ENCODE measurements around the gene DUSP6.

DUSP6 gene

DNA sequence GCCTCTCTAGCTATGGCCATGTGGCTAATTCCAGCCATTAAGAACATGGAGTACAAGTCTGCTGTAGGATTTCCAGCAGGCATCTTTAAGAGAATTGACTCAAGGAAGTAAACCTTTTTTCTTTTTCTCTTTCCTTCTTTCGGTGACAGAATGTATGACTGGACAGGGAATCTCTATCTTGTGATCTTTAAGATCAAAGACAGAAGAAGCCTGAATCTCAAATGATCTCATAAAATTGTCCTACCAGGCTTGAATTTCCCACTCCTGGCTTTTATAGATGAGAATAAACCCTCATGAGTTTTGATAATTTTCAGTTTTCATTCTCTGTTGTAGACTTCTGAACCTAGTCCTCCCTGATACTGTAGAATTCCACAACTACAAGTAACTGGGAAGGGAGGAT is 11.4 kb downstream of the DUSP6 start:
- TF ChIP-seq YY1 (IDR thresholded peaks at IDR 0.05; ENCODE audit: low read depth) = no peak
- no peak for TF ChIP-seq TCF12 (IDR thresholded peaks at IDR 0.05; ENCODE audit: low read depth)
- no peak for TF ChIP-seq NFIC (IDR thresholded peaks at IDR 0.05)
- no peak for TF ChIP-seq ZBTB7A (IDR thresholded peaks at IDR 0.05; ENCODE audit: low read depth)
- no peak for TF ChIP-seq RAD21 (IDR thresholded peaks at IDR 0.05; ENCODE audit: low read depth)
- TF ChIP-seq, protein P1, sequence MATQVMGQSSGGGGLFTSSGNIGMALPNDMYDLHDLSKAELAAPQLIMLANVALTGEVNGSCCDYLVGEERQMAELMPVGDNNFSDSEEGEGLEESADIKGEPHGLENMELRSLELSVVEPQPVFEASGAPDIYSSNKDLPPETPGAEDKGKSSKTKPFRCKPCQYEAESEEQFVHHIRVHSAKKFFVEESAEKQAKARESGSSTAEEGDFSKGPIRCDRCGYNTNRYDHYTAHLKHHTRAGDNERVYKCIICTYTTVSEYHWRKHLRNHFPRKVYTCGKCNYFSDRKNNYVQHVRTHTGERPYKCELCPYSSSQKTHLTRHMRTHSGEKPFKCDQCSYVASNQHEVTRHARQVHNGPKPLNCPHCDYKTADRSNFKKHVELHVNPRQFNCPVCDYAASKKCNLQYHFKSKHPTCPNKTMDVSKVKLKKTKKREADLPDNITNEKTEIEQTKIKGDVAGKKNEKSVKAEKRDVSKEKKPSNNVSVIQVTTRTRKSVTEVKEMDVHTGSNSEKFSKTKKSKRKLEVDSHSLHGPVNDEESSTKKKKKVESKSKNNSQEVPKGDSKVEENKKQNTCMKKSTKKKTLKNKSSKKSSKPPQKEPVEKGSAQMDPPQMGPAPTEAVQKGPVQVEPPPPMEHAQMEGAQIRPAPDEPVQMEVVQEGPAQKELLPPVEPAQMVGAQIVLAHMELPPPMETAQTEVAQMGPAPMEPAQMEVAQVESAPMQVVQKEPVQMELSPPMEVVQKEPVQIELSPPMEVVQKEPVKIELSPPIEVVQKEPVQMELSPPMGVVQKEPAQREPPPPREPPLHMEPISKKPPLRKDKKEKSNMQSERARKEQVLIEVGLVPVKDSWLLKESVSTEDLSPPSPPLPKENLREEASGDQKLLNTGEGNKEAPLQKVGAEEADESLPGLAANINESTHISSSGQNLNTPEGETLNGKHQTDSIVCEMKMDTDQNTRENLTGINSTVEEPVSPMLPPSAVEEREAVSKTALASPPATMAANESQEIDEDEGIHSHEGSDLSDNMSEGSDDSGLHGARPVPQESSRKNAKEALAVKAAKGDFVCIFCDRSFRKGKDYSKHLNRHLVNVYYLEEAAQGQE (IDR thresholded peaks at IDR 0.05; ENCODE audit: low read depth) = no peak
- TF ChIP-seq, protein P2, sequence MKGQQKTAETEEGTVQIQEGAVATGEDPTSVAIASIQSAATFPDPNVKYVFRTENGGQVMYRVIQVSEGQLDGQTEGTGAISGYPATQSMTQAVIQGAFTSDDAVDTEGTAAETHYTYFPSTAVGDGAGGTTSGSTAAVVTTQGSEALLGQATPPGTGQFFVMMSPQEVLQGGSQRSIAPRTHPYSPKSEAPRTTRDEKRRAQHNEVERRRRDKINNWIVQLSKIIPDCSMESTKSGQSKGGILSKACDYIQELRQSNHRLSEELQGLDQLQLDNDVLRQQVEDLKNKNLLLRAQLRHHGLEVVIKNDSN (IDR thresholded peaks at IDR 0.05) = no peak
- no peak for TF ChIP-seq EGR1 (IDR thresholded peaks at IDR 0.05)
- TF ChIP-seq CREB1 (IDR thresholded peaks at IDR 0.05; ENCODE audit: low read depth) = no peak
- TF ChIP-seq CEBPB (IDR thresholded peaks at IDR 0.05) = no peak
- TF ChIP-seq, protein P3, sequence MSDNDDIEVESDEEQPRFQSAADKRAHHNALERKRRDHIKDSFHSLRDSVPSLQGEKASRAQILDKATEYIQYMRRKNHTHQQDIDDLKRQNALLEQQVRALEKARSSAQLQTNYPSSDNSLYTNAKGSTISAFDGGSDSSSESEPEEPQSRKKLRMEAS (IDR thresholded peaks at IDR 0.05) = no peak
- TF ChIP-seq EP300 (IDR thresholded peaks at IDR 0.05; ENCODE audit: borderline replicate concordance) = no peak
- TF ChIP-seq TAF1 (IDR thresholded peaks at IDR 0.05; ENCODE audit: low read depth) = no peak

DNA sequence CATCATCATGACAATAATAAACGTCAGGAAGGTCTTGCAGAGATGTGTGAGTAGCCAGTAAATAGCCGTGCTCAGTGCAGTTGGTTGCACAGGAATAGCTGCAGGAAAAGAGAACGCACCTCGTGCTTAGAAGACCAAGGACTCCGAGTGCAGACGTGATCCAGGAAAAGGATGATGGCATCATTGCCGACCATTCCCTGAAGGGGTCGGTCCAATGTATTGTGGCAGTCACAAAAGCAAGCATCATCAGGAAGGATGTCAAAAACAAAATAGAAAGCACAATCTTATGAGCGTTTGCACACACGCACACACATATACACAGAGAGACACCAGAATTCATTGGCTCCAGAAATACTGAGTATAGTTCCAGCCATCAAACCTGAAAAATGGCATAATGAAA is 12.8 kb downstream of the DUSP6 start:
- TF ChIP-seq EP300 (IDR thresholded peaks at IDR 0.05; ENCODE audit: borderline replicate concordance) (no peak), CEBPB (IDR thresholded peaks at IDR 0.05) (no peak), RAD21 (IDR thresholded peaks at IDR 0.05; ENCODE audit: low read depth) (no peak), TEAD4 (IDR thresholded peaks at IDR 0.05) (no peak), EGR1 (IDR thresholded peaks at IDR 0.05) (no peak), NFIC (IDR thresholded peaks at IDR 0.05) (no peak), TAF1 (IDR thresholded peaks at IDR 0.05; ENCODE audit: low read depth) (no peak), FOXM1 (IDR thresholded peaks at IDR 0.05; ENCODE audit: borderline replicate concordance, low read depth) (no peak), TCF12 (IDR thresholded peaks at IDR 0.05; ENCODE audit: low read depth) (no peak), CREB1 (IDR thresholded peaks at IDR 0.05; ENCODE audit: low read depth) (no peak), ZBTB7A (IDR thresholded peaks at IDR 0.05; ENCODE audit: low read depth) (no peak)
- TF ChIP-seq, protein P2 (IDR thresholded peaks at IDR 0.05) = no peak
- TF ChIP-seq, protein P3 (IDR thresholded peaks at IDR 0.05) = no peak

DNA sequence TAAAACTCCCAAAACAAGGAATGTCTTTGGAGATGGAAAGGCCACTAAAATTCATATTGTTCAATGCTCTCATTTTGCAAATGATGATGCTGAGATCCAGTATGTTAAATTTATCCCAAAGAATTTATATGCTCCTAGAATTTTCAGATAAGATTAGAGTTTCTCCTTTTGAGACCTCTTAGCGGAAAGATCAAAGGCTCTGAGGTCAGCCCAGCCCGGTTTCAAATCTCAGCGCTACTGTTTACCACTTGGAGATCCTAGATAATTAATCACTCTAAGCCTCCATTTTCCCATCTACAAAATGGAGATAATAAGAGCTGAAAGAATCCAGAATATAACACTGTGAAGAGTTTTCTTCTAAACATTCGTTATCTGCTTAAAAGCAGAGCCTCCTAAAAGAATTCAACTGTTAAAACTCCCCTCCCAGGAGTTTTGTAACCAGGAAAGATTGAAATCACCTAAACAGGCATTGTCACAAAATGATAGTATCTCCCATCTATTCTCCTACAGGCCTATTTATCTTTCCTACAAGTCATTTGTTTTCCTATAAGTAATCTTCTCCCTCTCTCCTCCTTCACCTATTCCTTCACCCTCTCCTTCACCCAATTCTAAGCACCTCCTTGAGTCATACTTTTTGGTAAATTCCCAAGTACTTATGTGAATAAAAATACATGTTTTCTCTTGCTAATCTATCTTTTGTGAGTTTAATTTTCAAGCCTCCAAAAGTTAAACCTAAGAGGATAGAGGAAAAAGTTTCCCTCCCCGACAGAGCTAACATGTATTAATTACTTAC is 16.7 kb downstream of the DUSP6 start:
- TF ChIP-seq, protein P2 (IDR thresholded peaks at IDR 0.05) = no peak
- TF ChIP-seq TCF12 (IDR thresholded peaks at IDR 0.05; ENCODE audit: low read depth) = no peak
- no peak for TF ChIP-seq TEAD4 (IDR thresholded peaks at IDR 0.05)
- TF ChIP-seq EP300 (IDR thresholded peaks at IDR 0.05; ENCODE audit: borderline replicate concordance) = no peak

DNA sequence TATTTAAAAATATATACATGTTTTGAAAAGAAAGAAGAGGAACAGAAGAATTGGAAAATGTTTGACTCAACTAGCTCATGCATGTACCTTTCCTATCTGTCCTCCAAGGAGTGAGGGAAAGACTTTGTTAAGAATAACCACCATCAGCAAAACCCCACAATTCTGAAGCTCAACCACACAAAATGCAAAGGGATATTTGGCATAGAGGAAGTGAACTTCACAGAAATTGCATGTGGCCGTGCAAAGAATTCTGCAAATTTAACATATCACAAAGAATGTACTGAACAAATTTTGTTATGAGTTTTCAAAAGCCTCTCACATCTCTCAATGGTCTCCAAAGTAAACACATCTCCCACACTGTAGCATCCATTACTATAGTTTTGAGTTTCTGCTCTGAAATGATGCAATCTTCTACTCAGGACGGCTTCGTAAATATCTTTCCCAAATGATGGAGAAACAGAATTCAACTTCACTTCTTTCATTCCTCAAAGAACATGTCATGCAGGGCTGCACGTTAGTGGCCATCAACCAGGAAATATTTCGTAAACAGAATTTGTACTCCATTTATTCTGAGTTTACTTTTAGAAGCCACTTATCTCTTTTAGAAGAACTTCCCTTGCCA is 17.6 kb downstream of the DUSP6 start:
- TF ChIP-seq RAD21 (IDR thresholded peaks at IDR 0.05; ENCODE audit: low read depth) = no peak
- TF ChIP-seq, protein P1 (IDR thresholded peaks at IDR 0.05; ENCODE audit: low read depth) = no peak
- no peak for TF ChIP-seq TCF12 (IDR thresholded peaks at IDR 0.05; ENCODE audit: low read depth)
- TF ChIP-seq ZBTB7A (IDR thresholded peaks at IDR 0.05; ENCODE audit: low read depth) = no peak
- TF ChIP-seq, protein P3 (IDR thresholded peaks at IDR 0.05) = no peak
- TF ChIP-seq EP300 (IDR thresholded peaks at IDR 0.05; ENCODE audit: borderline replicate concordance) = no peak
- no peak for TF ChIP-seq TAF1 (IDR thresholded peaks at IDR 0.05; ENCODE audit: low read depth)
- TF ChIP-seq YY1 (IDR thresholded peaks at IDR 0.05; ENCODE audit: low read depth) = no peak
